ENCODE data around the gene DHRS3. TPM values are rescaled to one million over a fixed set of nuclear protein-coding genes. Genes with fewer than 3 reads are reported as not detected.

The DHRS3 gene
- total RNA-seq, 4 donors from 2014 or later = 180 to 449 (median 358) TPM

GRCh38 chr1:12615865-12616708 is 1.9 kb downstream of the DHRS3 start:
- H3K4me1 ChIP-seq = peaks cover 0 to 60% (median 36%) of the 10 kb centered on the region in 4 donors
- TF ChIP-seq EP300 (IDR thresholded peaks at IDR 0.05) (peak in 1 of 2 donors; percentile 48), CTCF (IDR thresholded peaks at IDR 0.05) (no peak), POLR2A (IDR thresholded peaks at IDR 0.05) (no peak)
- no peaks in the 10 kb centered on the region for H3K9me3 ChIP-seq
- DNase-seq (ENCODE audit: low spot score in 2 of 2) = peak in 1 of 2 donors; percentile 45
- H3K36me3 ChIP-seq = peaks cover 0 to 12% (median 0%) of the 10 kb centered on the region in 3 donors
- H3K27ac ChIP-seq = peak overlapping the region; percentile 91 to 98 (median 94)
- WGBS, 2 donors = 2 to 4% methylated on average over 17 of the region's 17 CpGs
- H3K4me3 ChIP-seq = peak overlapping the region; percentile 47 to 84 (median 76)
- H3K27me3 ChIP-seq = no peaks in the 10 kb centered on the region

- peaks cover 0 to 60% (median 36%) of the 10 kb centered on the region in 4 donors for H3K4me1 ChIP-seq
- H3K27ac ChIP-seq = peak overlapping the region; percentile 91 to 98 (median 94)
- 3 to 4% methylated on average over 12 of the region's 12 CpGs for WGBS, 2 donors
- H3K9me3 ChIP-seq = no peaks in the 10 kb centered on the region
- peak overlapping the region; percentile 47 to 84 (median 76) for H3K4me3 ChIP-seq
- no peaks in the 10 kb centered on the region for H3K27me3 ChIP-seq
- peaks cover 0 to 13% (median 0%) of the 10 kb centered on the region in 3 donors for H3K36me3 ChIP-seq
- TF ChIP-seq EP300 (IDR thresholded peaks at IDR 0.05) (no peak), CTCF (IDR thresholded peaks at IDR 0.05) (no peak), POLR2A (IDR thresholded peaks at IDR 0.05) (no peak)
- no peak for DNase-seq (ENCODE audit: low spot score in 2 of 2)
Measured at GRCh38 chr1:12615159-12615864, 2.7 kb downstream of the DHRS3 start.

GRCh38 chr1:12614402-12615158 is 3.4 kb downstream of the DHRS3 start:
- peak overlapping the region; percentile 91 to 98 (median 94) for H3K27ac ChIP-seq
- no peaks in the 10 kb centered on the region for H3K27me3 ChIP-seq
- peaks cover 0 to 16% (median 0%) of the 10 kb centered on the region in 3 donors for H3K36me3 ChIP-seq
- H3K4me3 ChIP-seq = peak overlapping the region; percentile 47 to 84 (median 76)
- no peaks in the 10 kb centered on the region for H3K9me3 ChIP-seq
- TF ChIP-seq POLR2A (IDR thresholded peaks at IDR 0.05) = no peak
- no peak for TF ChIP-seq EP300 (IDR thresholded peaks at IDR 0.05)
- TF ChIP-seq CTCF (IDR thresholded peaks at IDR 0.05) = no peak
- DNase-seq (ENCODE audit: low spot score in 2 of 2) = no peak
- WGBS, 2 donors = 37 to 38% methylated on average over 7 of the region's 7 CpGs
- H3K4me1 ChIP-seq = peaks cover 0 to 60% (median 38%) of the 10 kb centered on the region in 4 donors

- WGBS, 2 donors = 44 to 55% methylated on average over 4 of the region's 4 CpGs
- TF ChIP-seq EP300 (IDR thresholded peaks at IDR 0.05) (no peak), POLR2A (IDR thresholded peaks at IDR 0.05) (no peak), CTCF (IDR thresholded peaks at IDR 0.05) (no peak)
- Histone ChIP-seq H3K27ac (peak overlapping the region; percentile 91 to 98 (median 94)), H3K9me3 (no peaks in the 10 kb centered on the region), H3K36me3 (peaks cover 0 to 23% (median 0%) of the 10 kb centered on the region in 3 donors), H3K27me3 (no peaks in the 10 kb centered on the region), H3K4me3 (peak overlapping the region in 2 of 4 donors; percentile 47 to 84), H3K4me1 (peaks cover 0 to 70% (median 43%) of the 10 kb centered on the region in 4 donors)
- no peak for DNase-seq (ENCODE audit: low spot score in 2 of 2)
Measured at GRCh38 chr1:12613180-12613579, 4.8 kb downstream of the DHRS3 start.
